Activated CD8-positive, alpha-beta memory T cell treated with anti-CD3 and anti-CD28 coated beads, Interleukin-2, amount 10 ng/mL, durations not matched to agents 7 days and 5 days (primary cell): ENCODE measurements around the gene DHX32. TPM values are rescaled to one million over a fixed set of nuclear protein-coding genes. Genes with fewer than 3 reads are reported as not detected.
"Not testable (repeated sequence)": the region's sequence is repeated elsewhere in the genome, so short reads cannot be mapped to it uniquely, and the experiment has no call there.

Experiments
- ATAC-seq: fragments of 150-1000 bp; cut with Tn5 transposase; one replicate; pipeline ENCODE4 v1.10.0; 2021; ENCODE audit warnings: moderate library complexity
- CTCF ChIA-PET: fragments of 350-600 bp; sonication (Branson Sonifier 250); formaldehyde crosslinking; loops from one replicate; lab custom pipeline; 2021; ENCODE audit warnings: antibody characterized with exemption; lab: Charles Lee
- DNase-seq: peaks from one replicate; pipeline ENCODE4 v3.0.0-alpha.2; 2020
- H3K27ac Mint-ChIP-seq: one replicate; pipeline ENCODE4 v1.8.0; 2021; ENCODE audit warnings: mild to moderate bottlenecking, mixed read lengths
- H3K27me3 Mint-ChIP-seq: one replicate; pipeline ENCODE4 v1.8.0; 2021; ENCODE audit warnings: mixed read lengths
- H3K36me3 Mint-ChIP-seq: one replicate; pipeline ENCODE4 v1.8.0; 2021; ENCODE audit warnings: mild to moderate bottlenecking, mixed read lengths
- H3K4me1 Mint-ChIP-seq: one replicate; pipeline ENCODE4 v1.8.0; 2021; ENCODE audit warnings: mixed read lengths
- H3K4me3 Mint-ChIP-seq: one replicate; pipeline ENCODE4 v1.8.0; 2021; ENCODE audit warnings: mild to moderate bottlenecking, moderate library complexity, mixed read lengths
- H3K9me3 Mint-ChIP-seq: one replicate; pipeline ENCODE4 v1.8.0; 2022; ENCODE audit warnings: low read depth, mixed read lengths
- total RNA-seq, 2 experiments: library from RNA; stranded (reverse); gene quantifications; one replicate each; pipeline ENCODE4 v1.2.3, GENCODE V29; 2021

The DHX32 gene, protein sequence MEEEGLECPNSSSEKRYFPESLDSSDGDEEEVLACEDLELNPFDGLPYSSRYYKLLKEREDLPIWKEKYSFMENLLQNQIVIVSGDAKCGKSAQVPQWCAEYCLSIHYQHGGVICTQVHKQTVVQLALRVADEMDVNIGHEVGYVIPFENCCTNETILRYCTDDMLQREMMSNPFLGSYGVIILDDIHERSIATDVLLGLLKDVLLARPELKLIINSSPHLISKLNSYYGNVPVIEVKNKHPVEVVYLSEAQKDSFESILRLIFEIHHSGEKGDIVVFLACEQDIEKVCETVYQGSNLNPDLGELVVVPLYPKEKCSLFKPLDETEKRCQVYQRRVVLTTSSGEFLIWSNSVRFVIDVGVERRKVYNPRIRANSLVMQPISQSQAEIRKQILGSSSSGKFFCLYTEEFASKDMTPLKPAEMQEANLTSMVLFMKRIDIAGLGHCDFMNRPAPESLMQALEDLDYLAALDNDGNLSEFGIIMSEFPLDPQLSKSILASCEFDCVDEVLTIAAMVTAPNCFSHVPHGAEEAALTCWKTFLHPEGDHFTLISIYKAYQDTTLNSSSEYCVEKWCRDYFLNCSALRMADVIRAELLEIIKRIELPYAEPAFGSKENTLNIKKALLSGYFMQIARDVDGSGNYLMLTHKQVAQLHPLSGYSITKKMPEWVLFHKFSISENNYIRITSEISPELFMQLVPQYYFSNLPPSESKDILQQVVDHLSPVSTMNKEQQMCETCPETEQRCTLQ
- 10 to 100 TPM; 12.1 to 16.0 TPM for total RNA-seq

DNA sequence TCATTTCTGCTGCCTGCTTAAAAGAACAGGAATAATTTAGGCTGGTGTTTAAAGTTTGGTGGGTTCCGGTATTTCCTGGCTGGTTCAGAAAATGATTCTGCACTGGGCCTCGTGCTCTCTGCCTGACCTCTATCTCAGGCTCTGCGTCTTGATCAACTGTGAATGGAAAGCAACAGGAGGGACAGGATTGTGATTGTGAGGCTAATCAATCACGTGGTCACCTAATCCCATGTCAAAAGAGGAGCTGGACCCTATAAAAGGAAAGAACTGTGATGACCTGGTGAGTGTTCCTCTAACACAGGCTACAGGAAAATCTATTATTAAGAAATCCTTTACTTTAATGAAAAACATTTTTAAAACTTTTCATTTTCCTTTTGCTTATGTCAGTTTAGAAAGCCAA lies at the start of gene DHX32:
TSS of gene DHX32 (minus strand) at position 101 of the 400 bp plus-strand sequence. CDS start 468 bp downstream, outside the sequence.
- H3K27me3 Mint-ChIP-seq, result no peaks in the 10 kb centered on the region
- H3K9me3 Mint-ChIP-seq, result no peaks in the 10 kb centered on the region
- CTCF ChIA-PET, result no interaction called here

DNA sequence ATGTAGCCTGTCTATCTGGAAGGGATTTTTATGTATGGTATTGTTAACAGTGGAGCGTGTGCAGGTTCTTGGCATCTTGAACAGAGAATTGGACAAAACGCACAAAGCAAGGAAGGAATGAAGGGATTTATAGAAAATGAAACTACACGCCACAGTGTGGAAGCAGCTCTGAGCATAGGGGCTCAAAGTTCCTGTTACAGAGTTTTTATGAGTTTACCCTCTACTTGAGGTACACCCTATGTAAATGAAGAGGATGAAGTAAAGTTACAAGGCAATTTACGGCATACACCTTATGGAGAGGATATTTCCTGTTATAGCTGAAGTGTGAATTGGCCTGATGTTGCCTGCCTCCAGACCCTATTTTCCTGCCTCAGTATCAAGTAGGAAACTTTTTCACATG lies 48.5 kb upstream of the DHX32 start:
- DNase-seq (no peak), ATAC-seq (no peak)
- Mint-ChIP-seq H3K27me3 (peaks cover 12% of the 10 kb centered on the region), H3K4me3 (no peak overlapping the region), H3K36me3 (no peaks in the 10 kb centered on the region), H3K9me3 (no peaks in the 10 kb centered on the region), H3K27ac (no peak overlapping the region), H3K4me1 (no peaks in the 10 kb centered on the region)
- CTCF ChIA-PET, result no interaction called here

More for the DNA sequence above, at the start of gene DHX32:
- ATAC-seq, result no peak
- Mint-ChIP-seq H3K4me3 (no peak within 1 kb of the TSS), H3K27ac (no peak within 1 kb of the TSS), H3K4me1 (no peaks in the 10 kb centered on the region), H3K36me3 (peaks cover 14% of the 10 kb centered on the region)
- no peak for DNase-seq

DNA sequence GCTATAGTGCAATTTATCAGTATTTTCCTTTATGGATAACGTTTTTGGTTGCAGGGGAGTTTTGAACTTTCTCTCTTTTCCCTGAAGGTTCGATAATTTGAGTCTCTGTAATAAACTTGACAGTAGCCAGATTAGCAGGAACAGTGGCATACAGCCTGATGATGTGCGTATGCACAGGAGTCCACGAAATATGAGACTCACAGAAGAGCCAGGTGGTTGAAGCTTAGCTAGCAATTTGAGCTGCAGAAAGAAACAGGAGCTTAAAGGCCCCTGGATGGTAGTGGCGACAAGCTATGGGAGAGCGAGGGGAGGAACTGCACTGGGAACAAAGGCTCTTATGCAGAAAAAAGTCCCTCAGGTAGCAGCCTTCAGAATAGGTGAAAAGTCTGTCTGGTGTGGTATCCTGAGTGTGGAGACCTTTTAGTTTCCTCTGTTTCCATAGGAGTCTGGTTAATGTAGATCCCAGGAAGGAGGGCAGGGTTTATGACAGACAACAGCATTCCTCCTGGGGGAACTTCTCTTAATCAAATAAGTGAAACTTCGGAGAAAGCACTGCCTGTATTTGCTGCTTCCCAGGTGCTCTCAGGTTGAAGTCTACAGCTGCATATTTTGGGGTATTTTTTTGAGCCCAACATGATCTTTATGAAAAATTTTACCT lies 48.0 kb upstream of the DHX32 start:
- CTCF ChIA-PET, result no interaction called here
- Mint-ChIP-seq H3K27me3 (peaks cover 12% of the 10 kb centered on the region), H3K4me3 (no peak overlapping the region), H3K9me3 (no peaks in the 10 kb centered on the region), H3K27ac (no peak overlapping the region), H3K4me1 (no peaks in the 10 kb centered on the region), H3K36me3 (no peaks in the 10 kb centered on the region)
- ATAC-seq (no peak), DNase-seq (no peak)

DNA sequence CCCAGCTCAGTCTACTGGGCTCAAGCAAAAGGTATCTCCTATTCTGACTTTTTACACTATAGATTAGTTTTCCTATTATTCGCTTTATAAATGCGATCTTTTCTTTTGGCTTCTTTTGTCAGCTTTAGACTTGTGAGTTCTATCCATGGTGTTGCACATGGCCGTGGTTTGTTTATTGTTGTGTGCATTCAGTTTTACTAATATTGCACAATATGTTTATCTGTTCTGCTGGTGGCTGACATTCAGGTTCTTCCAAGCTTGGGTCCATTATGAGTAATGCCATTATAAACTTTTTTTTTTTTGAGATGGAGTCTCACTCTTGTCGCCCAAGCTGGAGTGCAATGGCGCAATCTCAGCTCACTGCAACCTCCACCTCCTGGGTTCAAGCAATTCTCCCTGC lies 46.2 kb upstream of the DHX32 start:
- H3K4me1 Mint-ChIP-seq, H3K27me3 Mint-ChIP-seq, ATAC-seq, H3K27ac Mint-ChIP-seq, H3K4me3 Mint-ChIP-seq, CTCF ChIA-PET, H3K9me3 Mint-ChIP-seq, H3K36me3 Mint-ChIP-seq, DNase-seq: not testable (repeated sequence)

DNA sequence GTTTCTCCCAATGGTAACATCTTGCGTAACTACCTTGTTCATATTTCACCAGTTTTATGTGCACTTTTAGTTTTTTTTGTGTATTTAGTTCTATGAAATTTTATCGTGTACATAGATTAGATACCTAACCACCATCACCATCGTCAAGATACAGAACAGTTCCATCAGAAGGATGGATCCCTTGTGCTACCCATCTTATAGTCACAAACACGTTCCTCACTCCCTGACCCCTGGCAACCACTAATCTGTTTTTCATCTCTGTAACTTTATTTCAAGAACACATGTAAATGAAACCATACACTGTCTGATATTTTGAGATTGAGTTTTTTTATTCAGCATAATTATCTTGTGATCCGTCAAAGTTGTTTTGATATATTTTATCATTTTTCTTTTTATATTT lies 45.2 kb upstream of the DHX32 start:
- Mint-ChIP-seq H3K4me3 (no peak overlapping the region), H3K27ac (no peak overlapping the region), H3K9me3 (no peaks in the 10 kb centered on the region), H3K4me1 (no peaks in the 10 kb centered on the region), H3K27me3 (peaks cover 3% of the 10 kb centered on the region), H3K36me3 (no peaks in the 10 kb centered on the region)
- CTCF ChIA-PET, result no interaction called here
- DNase-seq (no peak), ATAC-seq (no peak)

DNA sequence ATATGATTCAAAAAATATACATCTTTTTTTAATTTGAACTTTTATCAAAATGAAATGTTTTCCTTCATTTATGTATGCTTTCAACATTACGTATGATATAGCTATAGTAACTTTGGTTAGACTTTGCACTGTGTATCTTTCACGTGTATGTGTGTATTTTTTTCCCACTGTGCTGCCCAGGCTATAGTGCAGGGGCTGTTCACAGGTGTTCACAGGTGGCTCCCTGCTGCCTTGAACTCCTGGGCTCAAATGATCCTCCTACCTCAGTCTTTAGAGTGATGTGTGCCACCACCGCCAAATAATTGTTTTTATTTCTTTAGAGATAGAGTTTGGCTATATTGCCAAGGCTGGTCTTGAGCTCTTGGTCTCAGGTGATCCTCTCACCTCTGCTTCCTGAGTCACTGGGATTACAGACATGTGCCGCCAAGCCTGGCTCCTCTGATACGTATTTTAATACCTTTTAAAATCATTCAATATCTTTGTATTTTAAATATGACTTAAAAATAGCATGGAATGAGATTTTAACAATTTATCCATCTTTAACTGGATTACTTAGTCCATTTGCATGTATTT lies 44.3 kb upstream of the DHX32 start:
- CTCF ChIA-PET, result no interaction called here
- DNase-seq, result no peak
- H3K27ac Mint-ChIP-seq, result no peak overlapping the region
- ATAC-seq, result no peak
- H3K9me3 Mint-ChIP-seq, result no peaks in the 10 kb centered on the region
- H3K4me3 Mint-ChIP-seq, result no peak overlapping the region
- H3K4me1 Mint-ChIP-seq, result no peaks in the 10 kb centered on the region
- peaks cover 3% of the 10 kb centered on the region for H3K27me3 Mint-ChIP-seq
- no peaks in the 10 kb centered on the region for H3K36me3 Mint-ChIP-seq

DNA sequence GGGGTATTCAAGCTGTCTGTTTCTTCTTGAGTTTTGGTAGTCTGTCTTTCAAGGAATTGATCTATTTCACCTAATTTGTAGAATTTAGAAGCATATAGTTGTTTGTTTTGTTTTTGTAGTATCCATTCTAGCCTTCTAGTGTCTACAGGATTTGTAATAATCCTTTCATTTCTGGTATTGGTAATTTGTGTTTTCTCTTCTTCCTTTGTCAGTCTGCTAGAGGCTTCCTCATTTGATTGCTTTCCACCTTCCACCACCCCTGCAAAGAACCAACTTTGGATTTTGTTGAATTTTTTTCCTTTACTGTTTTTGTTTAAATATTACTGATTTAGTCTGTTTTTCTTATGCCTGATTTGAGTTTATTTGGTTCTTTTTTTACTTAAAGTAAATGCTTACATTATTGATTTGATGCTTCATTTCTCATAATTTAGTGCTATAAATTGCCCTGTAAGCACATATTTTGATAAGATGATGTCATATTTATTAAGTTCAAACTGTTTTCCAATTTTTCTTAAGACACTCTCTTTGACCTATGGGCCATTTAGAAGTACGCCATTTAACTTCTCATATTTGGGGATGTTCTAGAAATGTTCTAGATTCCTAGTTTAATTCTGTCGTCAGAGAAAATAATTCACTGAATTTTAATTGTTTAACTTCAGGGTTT lies 40.7 kb upstream of the DHX32 start:
- CTCF ChIA-PET, H3K27ac Mint-ChIP-seq, H3K27me3 Mint-ChIP-seq, H3K9me3 Mint-ChIP-seq, DNase-seq, H3K4me3 Mint-ChIP-seq, H3K4me1 Mint-ChIP-seq, ATAC-seq, H3K36me3 Mint-ChIP-seq: not testable (repeated sequence)

DNA sequence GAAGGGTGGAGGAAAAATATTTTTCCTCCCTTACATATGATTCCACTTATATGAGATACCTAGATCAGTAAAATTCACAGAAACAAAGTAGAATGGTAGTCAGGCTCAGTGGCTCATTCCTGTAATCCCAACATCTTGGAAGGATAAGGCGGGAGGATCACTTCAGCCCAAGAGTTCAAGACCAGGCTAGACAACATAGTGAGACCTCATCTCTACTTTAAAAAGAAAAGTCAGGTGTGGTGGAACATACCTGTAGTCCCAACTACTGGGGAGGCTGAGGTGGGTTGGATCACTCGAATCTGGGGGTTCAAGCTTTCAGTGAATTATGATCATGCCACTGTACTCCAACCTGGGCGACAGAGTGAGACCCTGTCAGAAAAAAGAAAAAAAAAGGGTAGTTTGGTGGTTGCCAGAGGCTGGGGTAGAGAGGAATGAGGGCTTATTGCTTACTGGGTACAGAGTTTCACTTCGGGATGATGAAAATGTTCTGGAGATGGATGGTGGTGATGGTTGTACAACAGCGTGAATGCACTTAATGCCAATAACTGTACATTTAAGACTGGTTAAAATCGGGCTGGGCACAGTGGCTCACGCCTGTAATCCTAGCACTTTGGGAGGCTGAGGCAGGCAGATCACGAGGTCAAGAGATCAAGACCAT lies 36.7 kb upstream of the DHX32 start:
- H3K4me1 Mint-ChIP-seq, H3K9me3 Mint-ChIP-seq, H3K4me3 Mint-ChIP-seq, H3K27me3 Mint-ChIP-seq, H3K27ac Mint-ChIP-seq, H3K36me3 Mint-ChIP-seq, DNase-seq, CTCF ChIA-PET, ATAC-seq: not testable (repeated sequence)

DNA sequence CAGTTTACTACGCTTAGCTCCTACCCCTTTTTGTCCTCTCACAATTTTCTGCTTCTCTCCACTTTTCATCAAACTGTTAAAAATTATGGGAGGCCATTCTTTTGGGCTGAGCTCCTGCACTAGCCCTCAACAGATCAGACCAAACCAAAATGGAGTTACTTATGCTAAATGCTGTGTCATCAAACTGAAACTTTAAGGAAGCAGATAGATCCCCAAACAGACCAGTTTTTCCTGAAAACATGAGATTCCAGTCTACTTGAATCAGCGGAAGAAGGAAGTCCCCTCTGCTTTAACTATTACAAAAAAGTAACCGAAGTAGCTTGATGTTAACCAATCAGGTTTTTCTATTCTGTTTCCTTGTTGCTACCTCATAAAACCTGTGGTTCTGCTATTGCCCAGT lies 35.9 kb upstream of the DHX32 start:
- peaks cover 2% of the 10 kb centered on the region for H3K9me3 Mint-ChIP-seq
- H3K36me3 Mint-ChIP-seq, result no peaks in the 10 kb centered on the region
- no peak overlapping the region for H3K27ac Mint-ChIP-seq
- DNase-seq (no peak), ATAC-seq (no peak)
- H3K4me3 Mint-ChIP-seq, result no peak overlapping the region
- H3K27me3 Mint-ChIP-seq, result no peaks in the 10 kb centered on the region
- CTCF ChIA-PET, result no interaction called here
- H3K4me1 Mint-ChIP-seq, result no peaks in the 10 kb centered on the region

DNA sequence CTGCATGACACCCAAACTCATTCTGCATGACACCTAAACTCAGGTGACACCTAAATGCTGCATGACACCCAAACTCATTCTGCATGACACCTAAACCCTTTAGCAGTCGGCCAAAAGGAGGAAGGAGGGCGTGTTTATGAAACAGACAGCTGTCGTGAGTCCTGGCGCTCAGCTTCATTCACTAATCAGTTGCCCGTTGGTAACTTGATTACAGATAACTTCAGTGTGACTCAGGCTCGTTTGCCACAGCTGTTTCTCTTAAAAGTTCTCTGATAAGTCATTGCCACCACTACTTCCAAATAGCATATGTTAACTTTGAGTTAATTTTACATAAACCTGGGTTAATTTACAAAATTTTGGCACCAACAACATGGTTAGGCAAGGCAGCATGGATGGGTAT lies 32.2 kb upstream of the DHX32 start:
- H3K9me3 Mint-ChIP-seq, CTCF ChIA-PET, ATAC-seq, H3K4me3 Mint-ChIP-seq, DNase-seq, H3K4me1 Mint-ChIP-seq, H3K36me3 Mint-ChIP-seq, H3K27me3 Mint-ChIP-seq, H3K27ac Mint-ChIP-seq: not testable (repeated sequence)

DNA sequence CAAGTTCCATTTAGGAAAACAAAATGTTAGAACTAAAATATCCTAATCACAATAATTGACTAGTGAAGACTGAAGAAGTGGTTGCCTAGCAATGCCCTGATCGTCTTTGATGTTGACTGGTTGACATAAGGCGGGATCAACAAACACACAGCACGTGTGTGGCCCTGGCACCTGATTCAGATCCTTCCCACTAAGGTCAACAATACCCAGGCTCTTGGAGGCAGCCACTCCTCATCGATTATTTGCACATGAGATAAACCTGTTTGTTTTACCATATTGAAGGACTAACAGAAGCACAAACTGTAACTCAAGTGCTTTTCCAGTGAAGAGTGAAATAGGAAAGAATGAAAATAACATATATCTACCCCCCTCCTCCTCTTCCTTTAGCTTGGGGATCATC lies 30.9 kb upstream of the DHX32 start:
- H3K27me3 Mint-ChIP-seq, result no peaks in the 10 kb centered on the region
- CTCF ChIA-PET, result no interaction called here
- H3K4me3 Mint-ChIP-seq, result no peak overlapping the region
- H3K4me1 Mint-ChIP-seq, result no peaks in the 10 kb centered on the region
- H3K27ac Mint-ChIP-seq, result no peak overlapping the region
- H3K36me3 Mint-ChIP-seq, result no peaks in the 10 kb centered on the region
- DNase-seq (no peak), ATAC-seq (no peak)
- no peaks in the 10 kb centered on the region for H3K9me3 Mint-ChIP-seq

DNA sequence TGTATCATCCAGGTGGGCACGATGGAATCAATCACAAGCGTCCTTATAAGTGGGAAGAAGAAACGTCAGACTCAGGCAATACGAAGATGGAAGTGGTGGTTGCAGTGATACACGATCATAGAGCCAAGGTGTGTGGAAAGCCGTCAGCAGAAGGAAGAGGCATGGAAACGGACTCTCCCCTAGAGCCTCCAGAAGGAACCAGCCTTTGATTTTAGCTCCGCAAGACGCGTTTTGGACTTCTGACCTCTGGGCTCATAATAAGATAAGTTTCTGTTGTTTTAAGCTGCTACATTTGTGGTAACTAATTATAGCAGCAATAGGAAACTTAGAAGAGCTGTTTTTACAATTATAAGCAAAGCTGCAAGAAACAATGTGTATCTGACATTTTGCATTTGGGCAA lies 30.1 kb upstream of the DHX32 start:
- Mint-ChIP-seq H3K4me1 (no peaks in the 10 kb centered on the region), H3K9me3 (no peaks in the 10 kb centered on the region), H3K4me3 (no peak overlapping the region), H3K27me3 (no peaks in the 10 kb centered on the region), H3K27ac (no peak overlapping the region), H3K36me3 (no peaks in the 10 kb centered on the region)
- CTCF ChIA-PET, result no interaction called here
- DNase-seq (no peak), ATAC-seq (no peak)

DNA sequence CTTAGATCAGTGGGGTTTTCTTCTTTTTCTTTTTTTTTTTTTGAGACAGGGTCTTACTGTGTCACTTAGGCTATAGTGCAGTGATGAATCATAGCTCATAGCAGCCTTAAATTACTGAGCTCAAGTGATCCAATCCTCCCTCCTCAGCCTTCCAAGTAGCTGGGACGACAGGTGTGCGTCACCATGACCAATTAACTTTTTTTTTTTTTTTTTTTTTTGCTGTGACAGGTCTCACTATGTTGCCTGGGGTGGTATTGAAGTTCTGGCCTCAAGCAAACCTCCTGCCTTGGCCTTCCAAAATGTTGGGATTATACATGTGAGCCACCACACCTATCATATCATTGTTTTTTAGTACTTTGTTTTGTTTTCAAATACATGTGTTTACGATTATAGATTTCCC lies 28.4 kb upstream of the DHX32 start:
- CTCF ChIA-PET, H3K27me3 Mint-ChIP-seq, H3K4me1 Mint-ChIP-seq: not testable (repeated sequence)

More for the DNA sequence above, 28.4 kb upstream of the DHX32 start:
- not testable (repeated sequence) for H3K36me3 Mint-ChIP-seq, H3K9me3 Mint-ChIP-seq, H3K4me3 Mint-ChIP-seq, ATAC-seq, DNase-seq, H3K27ac Mint-ChIP-seq
